ENCODE data around the gene CLNK. TPM values are rescaled to one million over a fixed set of nuclear protein-coding genes. Genes with fewer than 3 reads are reported as not detected.

CLNK gene
- polyA plus RNA-seq, 1 of the 3 experiments (the other 2 are of a cell fraction), result not detected

DNA sequence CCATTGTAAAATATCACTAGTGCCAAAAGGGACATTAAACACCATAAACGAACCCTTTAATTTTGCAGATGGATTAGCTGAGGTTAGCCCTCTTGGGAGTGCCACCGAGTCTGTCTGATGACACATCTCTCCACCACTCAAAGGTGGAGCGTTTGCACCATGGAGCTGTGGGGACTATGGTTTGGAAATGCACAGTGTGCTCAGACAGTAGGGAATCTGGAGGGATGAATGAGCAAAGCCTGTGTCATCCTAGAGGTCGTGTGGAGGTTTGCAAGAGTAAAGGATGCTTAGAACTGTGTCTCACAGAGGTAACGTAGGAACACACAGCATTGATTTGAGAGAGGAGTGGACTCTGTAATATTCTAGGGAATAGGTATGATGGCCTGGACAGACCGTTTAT, 93.7 kb downstream of the CLNK start:
- H3F3A ChIP-seq (replicated peaks; ENCODE audit: insufficient read depth), result no peaks in the 10 kb centered on the region
- H2AFZ ChIP-seq (ENCODE audit: low read depth), result no peak overlapping the region
- TF ChIP-seq TCF12 (IDR thresholded peaks at IDR 0.05), result no peak
- TF ChIP-seq JUND (IDR thresholded peaks at IDR 0.05), result no peak
- TF ChIP-seq EP300 (IDR thresholded peaks at IDR 0.05; ENCODE audit: borderline replicate concordance in 1 of 2, low read depth in 1 of 2, low read length in 1 of 2), result no peak
- TF ChIP-seq, protein P1, sequence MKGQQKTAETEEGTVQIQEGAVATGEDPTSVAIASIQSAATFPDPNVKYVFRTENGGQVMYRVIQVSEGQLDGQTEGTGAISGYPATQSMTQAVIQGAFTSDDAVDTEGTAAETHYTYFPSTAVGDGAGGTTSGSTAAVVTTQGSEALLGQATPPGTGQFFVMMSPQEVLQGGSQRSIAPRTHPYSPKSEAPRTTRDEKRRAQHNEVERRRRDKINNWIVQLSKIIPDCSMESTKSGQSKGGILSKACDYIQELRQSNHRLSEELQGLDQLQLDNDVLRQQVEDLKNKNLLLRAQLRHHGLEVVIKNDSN (IDR thresholded peaks at IDR 0.05; ENCODE audit: borderline replicate concordance, low read depth), result no peak
- TF ChIP-seq, protein P2, sequence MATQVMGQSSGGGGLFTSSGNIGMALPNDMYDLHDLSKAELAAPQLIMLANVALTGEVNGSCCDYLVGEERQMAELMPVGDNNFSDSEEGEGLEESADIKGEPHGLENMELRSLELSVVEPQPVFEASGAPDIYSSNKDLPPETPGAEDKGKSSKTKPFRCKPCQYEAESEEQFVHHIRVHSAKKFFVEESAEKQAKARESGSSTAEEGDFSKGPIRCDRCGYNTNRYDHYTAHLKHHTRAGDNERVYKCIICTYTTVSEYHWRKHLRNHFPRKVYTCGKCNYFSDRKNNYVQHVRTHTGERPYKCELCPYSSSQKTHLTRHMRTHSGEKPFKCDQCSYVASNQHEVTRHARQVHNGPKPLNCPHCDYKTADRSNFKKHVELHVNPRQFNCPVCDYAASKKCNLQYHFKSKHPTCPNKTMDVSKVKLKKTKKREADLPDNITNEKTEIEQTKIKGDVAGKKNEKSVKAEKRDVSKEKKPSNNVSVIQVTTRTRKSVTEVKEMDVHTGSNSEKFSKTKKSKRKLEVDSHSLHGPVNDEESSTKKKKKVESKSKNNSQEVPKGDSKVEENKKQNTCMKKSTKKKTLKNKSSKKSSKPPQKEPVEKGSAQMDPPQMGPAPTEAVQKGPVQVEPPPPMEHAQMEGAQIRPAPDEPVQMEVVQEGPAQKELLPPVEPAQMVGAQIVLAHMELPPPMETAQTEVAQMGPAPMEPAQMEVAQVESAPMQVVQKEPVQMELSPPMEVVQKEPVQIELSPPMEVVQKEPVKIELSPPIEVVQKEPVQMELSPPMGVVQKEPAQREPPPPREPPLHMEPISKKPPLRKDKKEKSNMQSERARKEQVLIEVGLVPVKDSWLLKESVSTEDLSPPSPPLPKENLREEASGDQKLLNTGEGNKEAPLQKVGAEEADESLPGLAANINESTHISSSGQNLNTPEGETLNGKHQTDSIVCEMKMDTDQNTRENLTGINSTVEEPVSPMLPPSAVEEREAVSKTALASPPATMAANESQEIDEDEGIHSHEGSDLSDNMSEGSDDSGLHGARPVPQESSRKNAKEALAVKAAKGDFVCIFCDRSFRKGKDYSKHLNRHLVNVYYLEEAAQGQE (IDR thresholded peaks at IDR 0.05; ENCODE audit: low read depth, low read length), result no peak
- no peak for TF ChIP-seq NFIC (IDR thresholded peaks at IDR 0.05; ENCODE audit: borderline replicate concordance)
- no peaks in the 10 kb centered on the region for H3K79me2 ChIP-seq (ENCODE audit: insufficient read depth)
- no peak for DNase-seq
- H3K27ac ChIP-seq (ENCODE audit: low read depth in 2 of 2, low read length in 1 of 2), result no peak overlapping the region
- H3K9me2 ChIP-seq, result no peaks in the 10 kb centered on the region
- H3K4me2 ChIP-seq, result no peak overlapping the region
- no peaks in the 10 kb centered on the region for H3K9me3 ChIP-seq
- CTCF ChIA-PET, result no interaction called here
- WGBS (ENCODE audit: low lambda C conversion rate), result 4% methylated on average over 6 of the region's 6 CpGs
- no peaks in the 10 kb centered on the region for H4K20me1 ChIP-seq (ENCODE audit: insufficient read depth)
- H3K36me3 ChIP-seq (replicated peaks in 1 of 2; ENCODE audit: control insufficient read depth in 1 of 2, insufficient read depth in 2 of 2, low read length in 1 of 2), result no peaks in the 10 kb centered on the region
- POLR2A ChIA-PET, result no interaction called here
- H3K4me3 ChIP-seq (ENCODE audit: low read depth in 2 of 2, low read length in 1 of 2), result no peak overlapping the region
- H3K27me3 ChIP-seq (ENCODE audit: insufficient read depth), result no peaks in the 10 kb centered on the region; the same call in 1 of the 2 replicates
- H3K4me1 ChIP-seq (ENCODE audit: control insufficient read depth in 1 of 2, insufficient read depth in 2 of 2, low read depth in 1 of 2, low read length in 1 of 2), result no peaks in the 10 kb centered on the region
- no peak overlapping the region for H3K9ac ChIP-seq

DNA sequence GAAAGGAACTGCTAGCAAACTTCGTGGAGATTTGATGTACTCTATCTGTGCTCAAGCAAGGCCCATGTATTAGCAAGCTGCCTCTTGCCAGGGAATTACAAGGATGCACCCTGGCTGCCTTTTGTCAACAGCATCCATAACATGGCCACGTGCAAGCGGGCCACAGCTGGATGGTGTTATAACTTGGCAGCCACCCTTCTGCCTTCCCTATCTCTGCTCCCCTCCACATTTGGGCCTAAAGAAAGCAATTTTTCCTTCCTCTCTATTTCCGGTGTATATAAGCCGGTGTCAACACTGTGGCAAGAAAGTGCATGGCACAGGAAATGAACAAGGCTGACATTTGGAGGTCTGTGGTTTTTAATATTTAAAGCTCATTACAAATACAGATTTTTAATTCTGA, 94.8 kb downstream of the CLNK start:
- 17% methylated on average over 5 of the region's 5 CpGs for WGBS (ENCODE audit: low lambda C conversion rate)
- H3K27me3 ChIP-seq (ENCODE audit: insufficient read depth), result no peaks in the 10 kb centered on the region; the same call in 1 of the 2 replicates
- H3K4me1 ChIP-seq (ENCODE audit: control insufficient read depth in 1 of 2, insufficient read depth in 2 of 2, low read depth in 1 of 2, low read length in 1 of 2), result no peaks in the 10 kb centered on the region
- H3K27ac ChIP-seq (ENCODE audit: low read depth in 2 of 2, low read length in 1 of 2), result no peak overlapping the region
- no peaks in the 10 kb centered on the region for H4K20me1 ChIP-seq (ENCODE audit: insufficient read depth)
- POLR2A ChIA-PET, result no interaction called here
- H3K9me2 ChIP-seq, result no peaks in the 10 kb centered on the region
- H2AFZ ChIP-seq (ENCODE audit: low read depth), result no peak overlapping the region
- H3K79me2 ChIP-seq (ENCODE audit: insufficient read depth), result no peaks in the 10 kb centered on the region
- no peak overlapping the region for H3K4me2 ChIP-seq
- H3K36me3 ChIP-seq (replicated peaks in 1 of 2; ENCODE audit: control insufficient read depth in 1 of 2, insufficient read depth in 2 of 2, low read length in 1 of 2), result no peaks in the 10 kb centered on the region
- no peak overlapping the region for H3K4me3 ChIP-seq (ENCODE audit: low read depth in 2 of 2, low read length in 1 of 2)
- H3F3A ChIP-seq (replicated peaks; ENCODE audit: insufficient read depth), result no peaks in the 10 kb centered on the region
- H3K9ac ChIP-seq, result no peak overlapping the region
- DNase-seq, result no peak
- H3K9me3 ChIP-seq, result no peaks in the 10 kb centered on the region
- CTCF ChIA-PET, result no interaction called here
- TF ChIP-seq, protein P3, sequence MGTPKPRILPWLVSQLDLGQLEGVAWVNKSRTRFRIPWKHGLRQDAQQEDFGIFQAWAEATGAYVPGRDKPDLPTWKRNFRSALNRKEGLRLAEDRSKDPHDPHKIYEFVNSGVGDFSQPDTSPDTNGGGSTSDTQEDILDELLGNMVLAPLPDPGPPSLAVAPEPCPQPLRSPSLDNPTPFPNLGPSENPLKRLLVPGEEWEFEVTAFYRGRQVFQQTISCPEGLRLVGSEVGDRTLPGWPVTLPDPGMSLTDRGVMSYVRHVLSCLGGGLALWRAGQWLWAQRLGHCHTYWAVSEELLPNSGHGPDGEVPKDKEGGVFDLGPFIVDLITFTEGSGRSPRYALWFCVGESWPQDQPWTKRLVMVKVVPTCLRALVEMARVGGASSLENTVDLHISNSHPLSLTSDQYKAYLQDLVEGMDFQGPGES (IDR thresholded peaks at IDR 0.05; ENCODE audit: low read depth, low read length), result no peak
- TF ChIP-seq ELF1 (IDR thresholded peaks at IDR 0.05), result no peak
- TF ChIP-seq RXRA (IDR thresholded peaks at IDR 0.05; ENCODE audit: borderline replicate concordance, low read depth), result no peak
- TF ChIP-seq, protein P4, sequence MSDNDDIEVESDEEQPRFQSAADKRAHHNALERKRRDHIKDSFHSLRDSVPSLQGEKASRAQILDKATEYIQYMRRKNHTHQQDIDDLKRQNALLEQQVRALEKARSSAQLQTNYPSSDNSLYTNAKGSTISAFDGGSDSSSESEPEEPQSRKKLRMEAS (IDR thresholded peaks at IDR 0.05; ENCODE audit: low read depth), result no peak
- TF ChIP-seq, protein P5, sequence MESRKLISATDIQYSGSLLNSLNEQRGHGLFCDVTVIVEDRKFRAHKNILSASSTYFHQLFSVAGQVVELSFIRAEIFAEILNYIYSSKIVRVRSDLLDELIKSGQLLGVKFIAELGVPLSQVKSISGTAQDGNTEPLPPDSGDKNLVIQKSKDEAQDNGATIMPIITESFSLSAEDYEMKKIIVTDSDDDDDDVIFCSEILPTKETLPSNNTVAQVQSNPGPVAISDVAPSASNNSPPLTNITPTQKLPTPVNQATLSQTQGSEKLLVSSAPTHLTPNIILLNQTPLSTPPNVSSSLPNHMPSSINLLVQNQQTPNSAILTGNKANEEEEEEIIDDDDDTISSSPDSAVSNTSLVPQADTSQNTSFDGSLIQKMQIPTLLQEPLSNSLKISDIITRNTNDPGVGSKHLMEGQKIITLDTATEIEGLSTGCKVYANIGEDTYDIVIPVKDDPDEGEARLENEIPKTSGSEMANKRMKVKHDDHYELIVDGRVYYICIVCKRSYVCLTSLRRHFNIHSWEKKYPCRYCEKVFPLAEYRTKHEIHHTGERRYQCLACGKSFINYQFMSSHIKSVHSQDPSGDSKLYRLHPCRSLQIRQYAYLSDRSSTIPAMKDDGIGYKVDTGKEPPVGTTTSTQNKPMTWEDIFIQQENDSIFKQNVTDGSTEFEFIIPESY (IDR thresholded peaks at IDR 0.05; ENCODE audit: borderline replicate concordance, low read depth), result no peak
- TF ChIP-seq, protein P6, sequence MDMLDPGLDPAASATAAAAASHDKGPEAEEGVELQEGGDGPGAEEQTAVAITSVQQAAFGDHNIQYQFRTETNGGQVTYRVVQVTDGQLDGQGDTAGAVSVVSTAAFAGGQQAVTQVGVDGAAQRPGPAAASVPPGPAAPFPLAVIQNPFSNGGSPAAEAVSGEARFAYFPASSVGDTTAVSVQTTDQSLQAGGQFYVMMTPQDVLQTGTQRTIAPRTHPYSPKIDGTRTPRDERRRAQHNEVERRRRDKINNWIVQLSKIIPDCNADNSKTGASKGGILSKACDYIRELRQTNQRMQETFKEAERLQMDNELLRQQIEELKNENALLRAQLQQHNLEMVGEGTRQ (IDR thresholded peaks at IDR 0.05; ENCODE audit: borderline replicate concordance, low read depth, low read length), result no peak
- no peak for TF ChIP-seq GATA2 (CRISPR knock-in tag; IDR thresholded peaks at IDR 0.05)
- no peak for TF ChIP-seq SMC3 (IDR thresholded peaks at IDR 0.05; ENCODE audit: low read depth, low read length)
- no peak for TF ChIP-seq EZH2phosphoT487 (IDR thresholded peaks at IDR 0.05; ENCODE audit: borderline replicate concordance, low read depth)
- no peak for TF ChIP-seq NFIC (IDR thresholded peaks at IDR 0.05; ENCODE audit: borderline replicate concordance)
- no peak for TF ChIP-seq MEF2A (IDR thresholded peaks at IDR 0.05; ENCODE audit: borderline replicate concordance, low read depth)
- TF ChIP-seq FOXJ3 (CRISPR knock-in tag; IDR thresholded peaks at IDR 0.05), result no peak
- TF ChIP-seq JUND (IDR thresholded peaks at IDR 0.05), result no peak
- no peak for TF ChIP-seq CHD2 (IDR thresholded peaks at IDR 0.05; ENCODE audit: low read length, partially characterized antibody)
- no peak for TF ChIP-seq GABPA (IDR thresholded peaks at IDR 0.05; ENCODE audit: low read depth)
- no peak for TF ChIP-seq TEAD4 (IDR thresholded peaks at IDR 0.05; ENCODE audit: borderline replicate concordance, insufficient read depth)
- TF ChIP-seq POLR2AphosphoS5 (IDR thresholded peaks at IDR 0.05; ENCODE audit: low read depth, low read length), result no peak
